GM18868 (cell line): Measurements from ENCODE around the gene PSD.
A peak's percentile ranks its signal among the peaks of the same experiment; 100 is the strongest.

Source experiments
- ATAC-seq: cut with Tn5 transposase; IDR thresholded peaks from one replicate; pipeline ENCODE4 v1.9.1; 2021; ENCODE audit warnings: mild to moderate bottlenecking, moderate library complexity; ENCODE audit not compliant: unreplicated experiment

PSD gene

GRCh38 chr10:102394079-102394800 lies 24.3 kb downstream of the PSD start:
- peak; percentile 78 for ATAC-seq

GRCh38 chr10:102393411-102394078 lies 25.0 kb downstream of the PSD start:
- ATAC-seq, result no peak

- ATAC-seq, result no peak
Observed at GRCh38 chr10:102392306-102392705, 26.3 kb downstream of the PSD start.

GRCh38 chr10:102389894-102390293 lies 28.7 kb downstream of the PSD start:
- no peak for ATAC-seq

- no peak for ATAC-seq
Observed at GRCh38 chr10:102384606-102385429, 33.8 kb downstream of the PSD start.

- ATAC-seq, result no peak
Observed at GRCh38 chr10:102384053-102384452, 34.5 kb downstream of the PSD start.

GRCh38 chr10:102382871-102383270 lies 35.7 kb downstream of the PSD start:
- no peak for ATAC-seq

GRCh38 chr10:102381983-102382382 lies 36.6 kb downstream of the PSD start:
- ATAC-seq, result no peak

GRCh38 chr10:102379383-102379782 lies 39.2 kb downstream of the PSD start:
- no peak for ATAC-seq

- no peak for ATAC-seq
Observed at GRCh38 chr10:102376901-102377300, 41.7 kb downstream of the PSD start.

GRCh38 chr10:102375867-102376266 lies 42.7 kb downstream of the PSD start:
- ATAC-seq, result no peak

- no peak for ATAC-seq
Observed at GRCh38 chr10:102375250-102375649, 43.3 kb downstream of the PSD start.

GRCh38 chr10:102371295-102371694 lies 47.3 kb downstream of the PSD start:
- no peak for ATAC-seq

GRCh38 chr10:102368077-102368476 lies 50.5 kb downstream of the PSD start:
- ATAC-seq, result no peak

- no peak for ATAC-seq
Observed at GRCh38 chr10:102367441-102367840, 51.1 kb downstream of the PSD start.

- ATAC-seq, result no peak
Observed at GRCh38 chr10:102358712-102359382, 59.7 kb downstream of the PSD start.

GRCh38 chr10:102354451-102354850 lies 64.1 kb downstream of the PSD start:
- no peak for ATAC-seq
